HuH-7.5 (cell line): ENCODE results near the gene COG3.

ENCODE experiments used
- DNase-seq: peaks from one replicate; pipeline ENCODE4 v3.0.0; 2011; ENCODE audit warnings: low spot score

COG3 gene

GRCh38 chr13:45446181-45446580, 18.6 kb upstream of the COG3 start:
- DNase-seq, result no peak

GRCh38 chr13:45447050-45447661, 17.6 kb upstream of the COG3 start:
- peak; percentile 11 for DNase-seq

GRCh38 chr13:45448965-45449559, 15.7 kb upstream of the COG3 start:
- no peak for DNase-seq

GRCh38 chr13:45451282-45451681, 13.5 kb upstream of the COG3 start:
- no peak for DNase-seq

- no peak for DNase-seq
Observed at GRCh38 chr13:45454204-45454603, 10.5 kb upstream of the COG3 start.

GRCh38 chr13:45456196-45456972, 8.4 kb upstream of the COG3 start:
- no peak for DNase-seq

- DNase-seq, result no peak
Observed at GRCh38 chr13:45464141-45464686, 525 bp upstream of the COG3 start.

GRCh38 chr13:45466359-45466758, 1.6 kb downstream of the COG3 start:
- DNase-seq, result no peak

GRCh38 chr13:45468635-45469034, 3.9 kb downstream of the COG3 start:
- DNase-seq, result no peak

GRCh38 chr13:45472171-45472705, 7.5 kb downstream of the COG3 start:
- no peak for DNase-seq

GRCh38 chr13:45473627-45474026, 8.9 kb downstream of the COG3 start:
- no peak for DNase-seq

- DNase-seq, result no peak
Observed at GRCh38 chr13:45474584-45475454, 10.1 kb downstream of the COG3 start.

- DNase-seq, result no peak
Observed at GRCh38 chr13:45479661-45480060, 14.9 kb downstream of the COG3 start.

- no peak for DNase-seq
Observed at GRCh38 chr13:45481688-45482087, 16.9 kb downstream of the COG3 start.

GRCh38 chr13:45482571-45483173, 17.9 kb downstream of the COG3 start:
- DNase-seq, result no peak

GRCh38 chr13:45487604-45488003, 22.9 kb downstream of the COG3 start:
- no peak for DNase-seq

- no peak for DNase-seq
Observed at GRCh38 chr13:45490068-45490467, 25.3 kb downstream of the COG3 start.

GRCh38 chr13:45492538-45492937, 27.8 kb downstream of the COG3 start:
- DNase-seq, result no peak

- DNase-seq, result no peak
Observed at GRCh38 chr13:45496942-45497341, 32.2 kb downstream of the COG3 start.

- no peak for DNase-seq
Observed at GRCh38 chr13:45500492-45501174, 35.9 kb downstream of the COG3 start.

GRCh38 chr13:45501175-45501526, 36.4 kb downstream of the COG3 start:
- DNase-seq, result no peak
